Measurements from ENCODE around the gene GTF2F1. TPM values are rescaled to one million over a fixed set of nuclear protein-coding genes. Genes with fewer than 3 reads are reported as not detected.
"Not testable (repeated sequence)": the region's sequence is repeated elsewhere in the genome, so short reads cannot be mapped to it uniquely, and the experiment has no call there.

Gene GTF2F1
- polyA plus RNA-seq (2012; ENCODE audit: insufficient read depth, insufficient read length) = 87.5 TPM

- DNase-seq (ENCODE audit: low read depth, low spot score) = peak; percentile 93
- peak within 1 kb of the TSS; percentile 95 for H3K4me3 ChIP-seq (ENCODE audit: low read length)
These were observed at the start of gene GTF2F1 for GRCh38 chr19:6393074-6393982. TSS of gene GTF2F1 (minus strand) at chr19:6393164. CDS start at chr19:6392995, 169 bp downstream.

- DNase-seq (ENCODE audit: low read depth, low spot score) = no peak
- H3K4me3 ChIP-seq (ENCODE audit: low read length) = no peak overlapping the region
These were observed 49.2 kb upstream of the GTF2F1 start for GRCh38 chr19:6442087-6442688.

- H3K4me3 ChIP-seq (ENCODE audit: low read length) = no peak overlapping the region
- DNase-seq (ENCODE audit: low read depth, low spot score) = no peak
These were observed 47.9 kb upstream of the GTF2F1 start for GRCh38 chr19:6440905-6441304.

GRCh38 chr19:6439743-6440142 is 46.8 kb upstream of the GTF2F1 start:
- H3K4me3 ChIP-seq (ENCODE audit: low read length) = no peak overlapping the region
- no peak for DNase-seq (ENCODE audit: low read depth, low spot score)

GRCh38 chr19:6433663-6434062 is 40.7 kb upstream of the GTF2F1 start, which contains the start of gene SLC25A41:
TSS of gene SLC25A41 (minus strand) at chr19:6433763. CDS start at chr19:6433693, 70 bp downstream.
- DNase-seq (ENCODE audit: low read depth, low spot score) = no peak
- no peak within 1 kb of the TSS for H3K4me3 ChIP-seq (ENCODE audit: low read length)

GRCh38 chr19:6433165-6433564 is 40.2 kb upstream of the GTF2F1 start:
- no peak overlapping the region for H3K4me3 ChIP-seq (ENCODE audit: low read length)
- DNase-seq (ENCODE audit: low read depth, low spot score) = no peak

- H3K4me3 ChIP-seq (ENCODE audit: low read length) = no peak overlapping the region
- DNase-seq (ENCODE audit: low read depth, low spot score) = no peak
These were observed 38.9 kb upstream of the GTF2F1 start for GRCh38 chr19:6431891-6432290.

- H3K4me3 ChIP-seq (ENCODE audit: low read length) = no peak overlapping the region
- no peak for DNase-seq (ENCODE audit: low read depth, low spot score)
These were observed 36.7 kb upstream of the GTF2F1 start for GRCh38 chr19:6429419-6430221.

GRCh38 chr19:6428692-6429418 is 35.9 kb upstream of the GTF2F1 start:
- not testable (repeated sequence) for H3K4me3 ChIP-seq (ENCODE audit: low read length); DNase-seq (ENCODE audit: low read depth, low spot score)

- H3K4me3 ChIP-seq (ENCODE audit: low read length) = no peak overlapping the region
- no peak for DNase-seq (ENCODE audit: low read depth, low spot score)
These were observed 34.2 kb upstream of the GTF2F1 start for GRCh38 chr19:6427131-6427530.

- peak; percentile 36 for DNase-seq (ENCODE audit: low read depth, low spot score)
- H3K4me3 ChIP-seq (ENCODE audit: low read length) = peak overlapping the region; percentile 44
These were observed 33.0 kb upstream of the GTF2F1 start for GRCh38 chr19:6425732-6426620.

GRCh38 chr19:6424939-6425731 is 32.2 kb upstream of the GTF2F1 start:
- peak; percentile 100 for DNase-seq (ENCODE audit: low read depth, low spot score)
- H3K4me3 ChIP-seq (ENCODE audit: low read length) = peak overlapping the region; percentile 44

- no peak for DNase-seq (ENCODE audit: low read depth, low spot score)
- H3K4me3 ChIP-seq (ENCODE audit: low read length) = peak within 1 kb of the TSS; percentile 99
These were observed 31.4 kb upstream of the GTF2F1 start, which contains the start of gene KHSRP for GRCh38 chr19:6424195-6424938. TSS of gene KHSRP (minus strand) at chr19:6424811. CDS start at chr19:6424701, 110 bp downstream.

- peak overlapping the region; percentile 99 for H3K4me3 ChIP-seq (ENCODE audit: low read length)
- no peak for DNase-seq (ENCODE audit: low read depth, low spot score)
These were observed 30.7 kb upstream of the GTF2F1 start for GRCh38 chr19:6423499-6424194.

- DNase-seq (ENCODE audit: low read depth, low spot score) = no peak
- no peak overlapping the region for H3K4me3 ChIP-seq (ENCODE audit: low read length)
These were observed 28.4 kb upstream of the GTF2F1 start for GRCh38 chr19:6421075-6422014.
